ENCODE data around the gene TLE4.

TLE4 gene

GRCh38 chr9:79583952-79584654 lies 12.3 kb downstream of the TLE4 start:
- Histone ChIP-seq H3K4me2 (ENCODE audit: low read depth, low read length, poor library complexity, severe bottlenecking) (no peak overlapping the region), H2AFZ (ENCODE audit: low read depth, low read length, severe bottlenecking) (no peak overlapping the region), H3F3A (ENCODE audit: insufficient read depth) (no peaks in the 10 kb centered on the region), H3K27ac (ENCODE audit: low read depth, low read length) (no peak overlapping the region), H3K9me3 (ENCODE audit: insufficient read depth, low read length) (no peaks in the 10 kb centered on the region), H3K27me3 (ENCODE audit: low read length) (no peaks in the 10 kb centered on the region), H3K36me3 (ENCODE audit: low read length) (no peaks in the 10 kb centered on the region; the same call in 1 of the 2 replicates), H3K79me2 (ENCODE audit: insufficient read depth, low read length) (no peaks in the 10 kb centered on the region), H3K4me3 (ENCODE audit: insufficient read depth, low read length, poor library complexity, severe bottlenecking) (no peak overlapping the region), H4K20me1 (ENCODE audit: low read depth, low read length) (no peaks in the 10 kb centered on the region), H3K9ac (ENCODE audit: low read length) (no peak overlapping the region), H3K9me2 (replicated peaks; ENCODE audit: insufficient read depth, low read length) (no peaks in the 10 kb centered on the region)
- TF ChIP-seq CTCF (IDR thresholded peaks at IDR 0.05; ENCODE audit: insufficient read depth, low read length, poor library complexity, severe bottlenecking) = no peak
- TF ChIP-seq EZH2phosphoT487 (conservative IDR thresholded peaks at IDR 0.05; ENCODE audit: low read length) = no peak

GRCh38 chr9:79584655-79584982 lies 12.9 kb downstream of the TLE4 start:
- Histone ChIP-seq H3K9ac (ENCODE audit: low read length) (no peak overlapping the region), H3F3A (ENCODE audit: insufficient read depth) (no peaks in the 10 kb centered on the region), H3K27ac (ENCODE audit: low read depth, low read length) (no peak overlapping the region), H3K36me3 (ENCODE audit: low read length) (no peaks in the 10 kb centered on the region; the same call in 1 of the 2 replicates), H3K27me3 (ENCODE audit: low read length) (no peaks in the 10 kb centered on the region), H2AFZ (ENCODE audit: low read depth, low read length, severe bottlenecking) (no peak overlapping the region), H3K9me3 (ENCODE audit: insufficient read depth, low read length) (no peaks in the 10 kb centered on the region), H4K20me1 (ENCODE audit: low read depth, low read length) (0 out of 2 replicates have a peak, but pooled peaks cover 3% of the 10 kb centered on the region), H3K4me3 (ENCODE audit: insufficient read depth, low read length, poor library complexity, severe bottlenecking) (no peak overlapping the region), H3K9me2 (replicated peaks; ENCODE audit: insufficient read depth, low read length) (no peaks in the 10 kb centered on the region), H3K4me2 (ENCODE audit: low read depth, low read length, poor library complexity, severe bottlenecking) (no peak overlapping the region), H3K79me2 (ENCODE audit: insufficient read depth, low read length) (no peaks in the 10 kb centered on the region)
- TF ChIP-seq EZH2phosphoT487 (conservative IDR thresholded peaks at IDR 0.05; ENCODE audit: low read length) (no peak), CTCF (IDR thresholded peaks at IDR 0.05; ENCODE audit: insufficient read depth, low read length, poor library complexity, severe bottlenecking) (no peak)

DNA sequence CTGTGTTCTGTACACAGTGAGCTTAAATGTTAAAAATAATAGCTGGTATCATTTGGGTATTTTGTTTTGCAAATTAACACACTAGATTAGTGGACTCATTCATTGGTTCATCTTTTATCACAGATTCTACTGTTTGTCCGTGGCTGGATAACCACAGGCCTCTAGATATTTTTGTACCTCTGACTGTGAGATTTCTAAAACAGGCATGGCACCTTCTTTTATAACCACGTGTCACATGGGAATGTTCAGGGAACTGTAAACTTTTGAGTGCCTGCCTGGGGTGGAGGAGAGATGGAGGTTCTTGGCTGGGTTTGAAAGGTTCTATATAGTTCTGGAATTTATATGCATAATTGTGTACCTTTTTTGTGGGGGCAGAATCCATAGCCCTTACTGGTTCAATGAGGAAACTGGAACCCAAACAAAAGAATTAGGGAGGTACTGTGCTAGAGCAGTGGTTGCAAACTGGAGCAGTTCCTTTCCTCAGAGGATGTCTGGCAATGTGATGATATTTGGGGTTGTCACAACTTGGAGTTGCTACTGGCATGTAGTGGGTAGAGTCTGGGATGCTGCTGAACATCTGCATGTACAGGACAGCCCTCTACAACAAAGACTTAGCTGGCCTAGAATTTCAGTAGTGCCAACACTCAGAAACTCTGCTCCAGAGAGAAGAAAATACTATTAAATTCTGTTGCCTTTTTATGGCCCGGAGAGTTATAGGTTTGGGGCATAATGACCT lies 16.9 kb downstream of the TLE4 start:
- H3K36me3 ChIP-seq (ENCODE audit: low read length) = no peaks in the 10 kb centered on the region; the same call in 1 of the 2 replicates
- no peak overlapping the region for H3K27ac ChIP-seq (ENCODE audit: low read depth, low read length)
- no peak overlapping the region for H3K9ac ChIP-seq (ENCODE audit: low read length)
- H4K20me1 ChIP-seq (ENCODE audit: low read depth, low read length) = peaks cover 13% of the 10 kb centered on the region; the same call in 1 of the 2 replicates
- TF ChIP-seq EZH2phosphoT487 (conservative IDR thresholded peaks at IDR 0.05; ENCODE audit: low read length) (no peak), CTCF (IDR thresholded peaks at IDR 0.05; ENCODE audit: insufficient read depth, low read length, poor library complexity, severe bottlenecking) (no peak)
- H3K4me3 ChIP-seq (ENCODE audit: insufficient read depth, low read length, poor library complexity, severe bottlenecking) = no peak overlapping the region
- H2AFZ ChIP-seq (ENCODE audit: low read depth, low read length, severe bottlenecking) = no peak overlapping the region
- H3K9me3 ChIP-seq (ENCODE audit: insufficient read depth, low read length) = no peaks in the 10 kb centered on the region
- H3K79me2 ChIP-seq (ENCODE audit: insufficient read depth, low read length) = no peaks in the 10 kb centered on the region
- no peaks in the 10 kb centered on the region for H3K27me3 ChIP-seq (ENCODE audit: low read length)
- peaks cover 7% of the 10 kb centered on the region; the same call in 1 of the 2 replicates for H3F3A ChIP-seq (ENCODE audit: insufficient read depth)
- H3K4me2 ChIP-seq (ENCODE audit: low read depth, low read length, poor library complexity, severe bottlenecking) = no peak overlapping the region
- no peaks in the 10 kb centered on the region for H3K9me2 ChIP-seq (replicated peaks; ENCODE audit: insufficient read depth, low read length)

Data from SU-DHL-6 (cell line).